Activated CD4-positive, alpha-beta T cell treated with anti-CD3 and anti-CD28 coated beads, Interleukin-10, Interleukin-2, amounts not matched to agents 100 ng/mL and 50 ng/mL, durations not matched to agents 16 hours and 8 hours (primary cell): ENCODE measurements around the gene MMP10.
A peak's percentile ranks its signal among the peaks of the same experiment; 100 is the strongest.

ENCODE experiments used
- DNase-seq: peaks from one replicate; pipeline ENCODE4 v3.0.0-alpha.2; 2020

Gene MMP10

GRCh38 chr11:102780491-102780918 lies at the start of gene MMP10:
TSS of gene MMP10 (minus strand) at chr11:102780628. CDS start at chr11:102780591, 37 bp downstream.
- peak; percentile 9 for DNase-seq

GRCh38 chr11:102829316-102830000 lies 49.0 kb upstream of the MMP10 start:
- no peak for DNase-seq

- DNase-seq = no peak
Observed at GRCh38 chr11:102824556-102824955, 44.1 kb upstream of the MMP10 start.

GRCh38 chr11:102819491-102819890 lies 39.1 kb upstream of the MMP10 start:
- DNase-seq = no peak

- no peak for DNase-seq
Observed at GRCh38 chr11:102813484-102813883, 33.1 kb upstream of the MMP10 start.

GRCh38 chr11:102812188-102812587 lies 31.8 kb upstream of the MMP10 start:
- no peak for DNase-seq

GRCh38 chr11:102810950-102811660 lies 30.7 kb upstream of the MMP10 start:
- no peak for DNase-seq

GRCh38 chr11:102809971-102810370 lies 29.5 kb upstream of the MMP10 start:
- DNase-seq = no peak

- DNase-seq = peak; percentile 26
Observed at GRCh38 chr11:102807921-102808320, 27.5 kb upstream of the MMP10 start.

- DNase-seq = no peak
Observed at GRCh38 chr11:102806296-102806695, 25.9 kb upstream of the MMP10 start.

- DNase-seq = no peak
Observed at GRCh38 chr11:102802341-102802740, 21.9 kb upstream of the MMP10 start.

- DNase-seq = no peak
Observed at GRCh38 chr11:102800767-102801166, 20.3 kb upstream of the MMP10 start.

GRCh38 chr11:102799681-102800340 lies 19.4 kb upstream of the MMP10 start:
- no peak for DNase-seq

GRCh38 chr11:102798012-102798746 lies 17.8 kb upstream of the MMP10 start, which contains the start of gene MMP1:
TSS of gene MMP1 (minus strand) at chr11:102798160. CDS start at chr11:102798092, 68 bp downstream.
- DNase-seq = no peak

- peak; percentile 41 for DNase-seq
Observed at GRCh38 chr11:102794382-102794781, 14.0 kb upstream of the MMP10 start.

- DNase-seq = no peak
Observed at GRCh38 chr11:102793677-102794290, 13.4 kb upstream of the MMP10 start.

- DNase-seq = no peak
Observed at GRCh38 chr11:102792604-102793003, 12.2 kb upstream of the MMP10 start.

GRCh38 chr11:102791271-102792036 lies 11.0 kb upstream of the MMP10 start:
- DNase-seq = no peak

GRCh38 chr11:102788334-102788995 lies 8.0 kb upstream of the MMP10 start:
- no peak for DNase-seq

- no peak for DNase-seq
Observed at GRCh38 chr11:102784380-102784779, 4.0 kb upstream of the MMP10 start.

GRCh38 chr11:102783720-102784119 lies 3.3 kb upstream of the MMP10 start:
- DNase-seq = no peak
